HG02852 (cell line): ENCODE measurements around the gene FASTK.
"Not testable (repeated sequence)": the region's sequence is repeated elsewhere in the genome, so short reads cannot be mapped to it uniquely, and the experiment has no call there.

ENCODE experiments used
- ATAC-seq: cut with Tn5 transposase; IDR thresholded peaks from one replicate; pipeline ENCODE4 v1.9.1; 2021; ENCODE audit warnings: mild to moderate bottlenecking, moderate library complexity; ENCODE audit not compliant: unreplicated experiment

Gene FASTK

GRCh38 chr7:151053751-151054150, 26.9 kb downstream of the FASTK start:
- ATAC-seq, result no peak

GRCh38 chr7:151053096-151053495, 27.5 kb downstream of the FASTK start:
- no peak for ATAC-seq

GRCh38 chr7:151051108-151051507, 29.5 kb downstream of the FASTK start:
- ATAC-seq, result no peak

- ATAC-seq, result no peak
Observed at GRCh38 chr7:151048911-151049463, 31.6 kb downstream of the FASTK start.

- ATAC-seq, result no peak
Observed at GRCh38 chr7:151047976-151048815, 32.4 kb downstream of the FASTK start, which contains the start of gene ASIC3. ASIC3 (plus strand) TSS chr7:151048531; CDS start chr7:151048886, 355 bp downstream.

GRCh38 chr7:151046603-151047573, 33.7 kb downstream of the FASTK start:
- no peak for ATAC-seq

- ATAC-seq, result no peak
Observed at GRCh38 chr7:151045967-151046366, 34.6 kb downstream of the FASTK start.

GRCh38 chr7:151045262-151045661, 35.3 kb downstream of the FASTK start:
- ATAC-seq, result no peak

GRCh38 chr7:151043959-151044358, 36.6 kb downstream of the FASTK start:
- no peak for ATAC-seq

- ATAC-seq, result not testable (repeated sequence)
Observed at GRCh38 chr7:151043449-151043848, 37.2 kb downstream of the FASTK start.

GRCh38 chr7:151040616-151041375, 39.8 kb downstream of the FASTK start:
- no peak for ATAC-seq

GRCh38 chr7:151039850-151040548, 40.6 kb downstream of the FASTK start:
- no peak for ATAC-seq

- no peak for ATAC-seq
Observed at GRCh38 chr7:151038951-151039849, 41.4 kb downstream of the FASTK start.

GRCh38 chr7:151035902-151036301, 44.7 kb downstream of the FASTK start:
- ATAC-seq, result no peak

- no peak for ATAC-seq
Observed at GRCh38 chr7:151035026-151035717, 45.4 kb downstream of the FASTK start.

GRCh38 chr7:151034312-151035025, 46.1 kb downstream of the FASTK start:
- ATAC-seq, result no peak

- no peak for ATAC-seq
Observed at GRCh38 chr7:151033864-151034249, 46.8 kb downstream of the FASTK start.
